ENCODE measurements around the gene FRMD6. TPM values are rescaled to one million over a fixed set of nuclear protein-coding genes. Genes with fewer than 3 reads are reported as not detected.

FRMD6 gene
- total and polyA plus RNA-seq, 4 donors = 3.2 to 27.2 (median 8.6) TPM

- peaks cover 0 to 15% (median 7%) of the 10 kb centered on the region in 5 donors for H3K4me1 ChIP-seq (ENCODE audit: control insufficient read depth in 5 of 5, insufficient read depth in 5 of 5, low read length in 5 of 5)
- no peaks in the 10 kb centered on the region for H3K27me3 ChIP-seq (ENCODE audit: control insufficient read depth in 3 of 3, insufficient read depth in 3 of 3, low read length in 2 of 3)
- DNase-seq = no peak
- no peak overlapping the region for H3K9ac ChIP-seq (ENCODE audit: insufficient read depth in 1 of 2, low read length in 2 of 2)
- WGBS, 2 donors = 90 to 93% methylated on average over 2 of the region's 2 CpGs
- no peak overlapping the region for H3K4me3 ChIP-seq
- no peak for TF ChIP-seq CTCF (IDR thresholded peaks at IDR 0.05; ENCODE audit: control extremely low read depth, extremely low read depth)
- H3K36me3 ChIP-seq (ENCODE audit: control insufficient read depth in 4 of 4, insufficient read depth in 4 of 4, low read length in 4 of 4) = no peaks in the 10 kb centered on the region
- no peak for ATAC-seq (ENCODE audit: insufficient read depth, low FRiP score)
- no peaks in the 10 kb centered on the region for H3K9me3 ChIP-seq (ENCODE audit: control insufficient read depth in 4 of 4, insufficient read depth in 3 of 4, low read length in 3 of 4)
- H3K27ac ChIP-seq (ENCODE audit: low read depth in 1 of 2, low read length in 1 of 2) = no peak overlapping the region
Measured at GRCh38 chr14:51677738-51678137, 26.0 kb downstream of the FRMD6 start.

- Histone ChIP-seq H3K9ac (ENCODE audit: insufficient read depth in 1 of 2, low read length in 2 of 2) (no peak overlapping the region), H3K27me3 (ENCODE audit: control insufficient read depth in 3 of 3, insufficient read depth in 3 of 3, low read length in 2 of 3) (no peaks in the 10 kb centered on the region), H3K27ac (ENCODE audit: low read depth in 1 of 2, low read length in 1 of 2) (no peak overlapping the region), H3K36me3 (ENCODE audit: control insufficient read depth in 4 of 4, insufficient read depth in 4 of 4, low read length in 4 of 4) (no peaks in the 10 kb centered on the region), H3K4me1 (ENCODE audit: control insufficient read depth in 5 of 5, insufficient read depth in 5 of 5, low read length in 5 of 5) (peaks cover 0 to 15% (median 7%) of the 10 kb centered on the region in 5 donors), H3K9me3 (ENCODE audit: control insufficient read depth in 4 of 4, insufficient read depth in 3 of 4, low read length in 3 of 4) (no peaks in the 10 kb centered on the region), H3K4me3 (no peak overlapping the region)
- ATAC-seq (ENCODE audit: insufficient read depth, low FRiP score) = no peak
- no peak for TF ChIP-seq CTCF (IDR thresholded peaks at IDR 0.05; ENCODE audit: control extremely low read depth, extremely low read depth)
- no peak for DNase-seq
- 88 to 96% methylated on average over 1 of the region's 1 CpG for WGBS, 2 donors
Measured at GRCh38 chr14:51680031-51680430, 28.3 kb downstream of the FRMD6 start.

- H3K9me3 ChIP-seq (ENCODE audit: control insufficient read depth in 4 of 4, insufficient read depth in 3 of 4, low read length in 3 of 4) = no peaks in the 10 kb centered on the region
- H3K36me3 ChIP-seq (ENCODE audit: control insufficient read depth in 4 of 4, insufficient read depth in 4 of 4, low read length in 4 of 4) = no peaks in the 10 kb centered on the region
- DNase-seq = peak in 1 of 3 donors; percentile 18
- 69 to 89% methylated on average over 1 of the region's 1 CpG for WGBS, 2 donors
- no peak overlapping the region for H3K4me3 ChIP-seq
- no peak for ATAC-seq (ENCODE audit: insufficient read depth, low FRiP score)
- H3K4me1 ChIP-seq (ENCODE audit: control insufficient read depth in 5 of 5, insufficient read depth in 5 of 5, low read length in 5 of 5) = peaks cover 0 to 15% (median 7%) of the 10 kb centered on the region in 5 donors
- H3K27ac ChIP-seq (ENCODE audit: low read depth in 1 of 2, low read length in 1 of 2) = no peak overlapping the region
- H3K27me3 ChIP-seq (ENCODE audit: control insufficient read depth in 3 of 3, insufficient read depth in 3 of 3, low read length in 2 of 3) = no peaks in the 10 kb centered on the region
- no peak for TF ChIP-seq CTCF (IDR thresholded peaks at IDR 0.05; ENCODE audit: control extremely low read depth, extremely low read depth)
- H3K9ac ChIP-seq (ENCODE audit: insufficient read depth in 1 of 2, low read length in 2 of 2) = no peak overlapping the region
Measured at GRCh38 chr14:51681411-51681810, 29.7 kb downstream of the FRMD6 start.

GRCh38 chr14:51682411-51682810 is 30.7 kb downstream of the FRMD6 start:
- no peak overlapping the region for H3K27ac ChIP-seq (ENCODE audit: low read depth in 1 of 2, low read length in 1 of 2)
- DNase-seq (no peak), ATAC-seq (ENCODE audit: insufficient read depth, low FRiP score) (no peak)
- no peak overlapping the region for H3K9ac ChIP-seq (ENCODE audit: insufficient read depth in 1 of 2, low read length in 2 of 2)
- H3K4me1 ChIP-seq (ENCODE audit: control insufficient read depth in 5 of 5, insufficient read depth in 5 of 5, low read length in 5 of 5) = peaks cover 0 to 6% (median 3%) of the 10 kb centered on the region in 5 donors
- no peak overlapping the region for H3K4me3 ChIP-seq
- no peaks in the 10 kb centered on the region for H3K27me3 ChIP-seq (ENCODE audit: control insufficient read depth in 3 of 3, insufficient read depth in 3 of 3, low read length in 2 of 3)
- H3K9me3 ChIP-seq (ENCODE audit: control insufficient read depth in 4 of 4, insufficient read depth in 3 of 4, low read length in 3 of 4) = no peaks in the 10 kb centered on the region
- H3K36me3 ChIP-seq (ENCODE audit: control insufficient read depth in 4 of 4, insufficient read depth in 4 of 4, low read length in 4 of 4) = no peaks in the 10 kb centered on the region
- TF ChIP-seq CTCF (IDR thresholded peaks at IDR 0.05; ENCODE audit: control extremely low read depth, extremely low read depth) = no peak
- 89 to 100% methylated on average over 1 of the region's 1 CpG for WGBS, 2 donors
